H1 (cell line): ENCODE results near the gene MYOD1. TPM values are rescaled to one million over a fixed set of nuclear protein-coding genes. Genes with fewer than 3 reads are reported as not detected.

Experiments used
- CTCF ChIA-PET: fragments of 300-600 bp; sonication (Branson Sonifier 250); formaldehyde crosslinking; loops from one replicate; lab custom pipeline; 2021; ENCODE audit not compliant: partially characterized antibody; lab: Charles Lee
- POLR2A ChIA-PET: fragments of 300-600 bp; sonication (Branson Sonifier 250); formaldehyde crosslinking; loops from one replicate; lab custom pipeline; 2021; ENCODE audit warnings: inconsistent platforms; ENCODE audit not compliant: partially characterized antibody; lab: Charles Lee
- DNase-seq, 2 experiments: peaks; one replicate each; pipeline versions ENCODE4 v3.0.0 to v3.0.0-alpha.2; 2010 to 2022; ENCODE audit warnings: low spot score in 2 of 2, low read depth in 1 of 2, mixed read lengths in 1 of 2
- FAIRE-seq: peaks from 2 replicates; lab custom pipeline; 2011; peaks lifted over from hg19 to GRCh38; lab: Jason Lieb, UNC
- H2AFZ ChIP-seq: 2 replicates; pipeline ENCODE4 v1.8.1; 2012; ENCODE audit warnings: low read length, inconsistent platforms
- H2AK5ac ChIP-seq: 2 replicates; pipeline ENCODE4 v1.6.1; 2013; ENCODE audit warnings: low read depth, low read length
- H2BK120ac ChIP-seq: replicated peaks from 2 replicates; pipeline ENCODE3; 2013; ENCODE audit warnings: low read depth, low read length, inconsistent platforms
- H2BK12ac ChIP-seq: 2 replicates; pipeline ENCODE4 v1.6.1; 2013; ENCODE audit warnings: low read depth, low read length
- H2BK15ac ChIP-seq: 2 replicates; pipeline ENCODE4 v1.6.1; 2013; ENCODE audit warnings: low read length
- H2BK20ac ChIP-seq: 2 replicates; pipeline ENCODE4 v1.6.1; 2013; ENCODE audit warnings: low read length
- H2BK5ac ChIP-seq: 2 replicates; pipeline ENCODE4 v1.6.1; 2013; ENCODE audit warnings: low read depth, low read length
- H3K14ac ChIP-seq: 2 replicates; pipeline ENCODE4 v1.6.1; 2013; ENCODE audit warnings: inconsistent platforms; ENCODE audit not compliant: insufficient read length
- H3K18ac ChIP-seq: 2 replicates; pipeline ENCODE4 v1.6.1; 2013; ENCODE audit warnings: low read length; ENCODE audit errors: extremely low read depth
- H3K23ac ChIP-seq: 2 replicates; pipeline ENCODE4 v1.6.1; 2013; ENCODE audit warnings: inconsistent platforms; ENCODE audit not compliant: insufficient read length
- H3K23me2 ChIP-seq: 2 replicates; pipeline ENCODE4 v1.6.1; 2013; ENCODE audit warnings: low read depth, low read length
- H3K27ac ChIP-seq: 2 replicates; pipeline ENCODE4 v1.6.1; 2011; ENCODE audit warnings: low read depth, low read length, inconsistent platforms
- H3K27me3 ChIP-seq, 4 experiments: replicated peaks in 1 of 4; 1 replicate in 1 of 4; 2 replicates in 3 of 4; pipeline versions ENCODE4 v1.6.1 to v1.8.1; 2011 to 2013; ENCODE audit warnings: low read length in 3 of 4, mild to moderate bottlenecking in 3 of 4, inconsistent platforms in 2 of 4, mixed read lengths in 2 of 4, moderate library complexity in 1 of 4; ENCODE audit not compliant: control insufficient read depth in 3 of 4, insufficient read depth in 3 of 4; ENCODE audit errors: extremely low read depth in 1 of 4
- H3K36me3 ChIP-seq, 4 experiments: 2 replicates each; pipeline versions ENCODE4 v1.6.1 to v1.8.1; 2011 to 2013; ENCODE audit warnings: mild to moderate bottlenecking in 4 of 4, low read length in 3 of 4, moderate library complexity in 2 of 4, control low read depth in 1 of 4, inconsistent platforms in 1 of 4; ENCODE audit not compliant: insufficient read depth in 4 of 4, control insufficient read depth in 2 of 4
- H3K4ac ChIP-seq: replicated peaks from 2 replicates; pipeline ENCODE3; 2013; ENCODE audit warnings: low read length, low read depth, mixed read lengths, inconsistent platforms; ENCODE audit not compliant: insufficient read length
- H3K4me1 ChIP-seq, 4 experiments: replicated peaks in 1 of 4; 1 replicate in 1 of 4; 2 replicates in 3 of 4; pipeline versions ENCODE4 v1.6.1 to v1.8.1; 2011 to 2013; ENCODE audit warnings: low read length in 3 of 4, inconsistent platforms in 2 of 4, mixed read lengths in 1 of 4; ENCODE audit not compliant: insufficient read depth in 4 of 4, control insufficient read depth in 3 of 4
- H3K4me2 ChIP-seq, 2 experiments: 2 replicates each; pipeline versions ENCODE4 v1.6.1 to v1.8.1; 2011 to 2013; ENCODE audit warnings: low read depth in 2 of 2, low read length in 2 of 2, control low read depth in 1 of 2, inconsistent platforms in 1 of 2, mild to moderate bottlenecking in 1 of 2; ENCODE audit not compliant: insufficient read depth in 1 of 2
- H3K4me3 ChIP-seq, 4 experiments: fragments of 200-600, 300-600 bp in 1 of 4; sonication (generic), shearing (Covaris generic), sonication (Bioruptor Twin) in 1 of 4; 2 replicates each; pipeline versions ENCODE4 v1.5.1 to v1.8.1; 2011 to 2016; ENCODE audit warnings: low read length in 4 of 4, low read depth in 3 of 4, control low read depth in 2 of 4, inconsistent platforms in 2 of 4, mild to moderate bottlenecking in 2 of 4, mixed read lengths in 1 of 4, moderate library complexity in 1 of 4; ENCODE audit not compliant: insufficient read depth in 2 of 4; ENCODE audit errors: extremely low read depth in 1 of 4
- H3K56ac ChIP-seq: replicated peaks from 2 replicates; pipeline ENCODE3; 2013; ENCODE audit warnings: low read depth, mild to moderate bottlenecking, mixed read lengths, low read length, inconsistent platforms; ENCODE audit not compliant: insufficient read length
- H3K79me1 ChIP-seq: 2 replicates; pipeline ENCODE4 v1.6.1; 2013; ENCODE audit warnings: low read depth, low read length, control low read depth
- H3K79me2 ChIP-seq, 2 experiments: 2 replicates each; pipeline versions ENCODE4 v1.6.1 to v1.8.1; 2012 to 2013; ENCODE audit warnings: low read length in 2 of 2, mild to moderate bottlenecking in 2 of 2, inconsistent platforms in 1 of 2; ENCODE audit not compliant: insufficient read depth in 2 of 2, control insufficient read depth in 1 of 2
- H3K9ac ChIP-seq, 4 experiments: replicated peaks in 1 of 4; 1 replicate in 1 of 4; 2 replicates in 3 of 4; pipeline versions ENCODE4 v1.6.1 to v1.8.1; 2011 to 2013; ENCODE audit warnings: low read depth in 3 of 4, low read length in 3 of 4, control low read depth in 2 of 4, mild to moderate bottlenecking in 2 of 4, moderate library complexity in 2 of 4, inconsistent platforms in 1 of 4; ENCODE audit errors: extremely low read depth in 1 of 4
- H3K9me3 ChIP-seq, 2 experiments: 2 replicates each; pipeline versions ENCODE4 v1.6.1 to v1.8.1; 2012 to 2013; ENCODE audit warnings: mild to moderate bottlenecking in 2 of 2, moderate library complexity in 2 of 2, control low read depth in 1 of 2, inconsistent platforms in 1 of 2, low read depth in 1 of 2, low read length in 1 of 2, mixed read lengths in 1 of 2; ENCODE audit not compliant: insufficient read depth in 2 of 2
- H4K20me1 ChIP-seq, 2 experiments: replicated peaks in 1 of 2; 2 replicates each; pipeline versions ENCODE3 to v1.8.1; 2011 to 2013; ENCODE audit warnings: inconsistent platforms in 2 of 2, low read length in 2 of 2, mild to moderate bottlenecking in 1 of 2; ENCODE audit not compliant: insufficient read depth in 2 of 2, control insufficient read depth in 1 of 2
- H4K5ac ChIP-seq: 2 replicates; pipeline ENCODE4 v1.6.1; 2013; ENCODE audit warnings: low read length, low read depth, mixed read lengths, inconsistent platforms; ENCODE audit not compliant: insufficient read length
- H4K8ac ChIP-seq: 2 replicates; pipeline ENCODE4 v1.8.0; 2013; ENCODE audit warnings: mild to moderate bottlenecking, moderate library complexity, low read length, inconsistent platforms; ENCODE audit not compliant: insufficient read depth; ENCODE audit errors: extremely low read depth
- H4K91ac ChIP-seq: replicated peaks from 2 replicates; pipeline ENCODE3; 2013; ENCODE audit warnings: low read length, mixed read lengths, inconsistent platforms; ENCODE audit not compliant: insufficient read length
- ATF3 ChIP-seq: IDR thresholded peaks from 2 replicates; pipeline ENCODE4 v1.6.1; 2011; ENCODE audit warnings: low read depth, mild to moderate bottlenecking, low read length; ENCODE audit not compliant: insufficient read depth
- BACH1 ChIP-seq: IDR thresholded peaks from 2 replicates; pipeline ENCODE4 v1.6.1; 2012; ENCODE audit warnings: low read length, improper control_type of control experiment
- CREB1 ChIP-seq: IDR thresholded peaks from 2 replicates; pipeline ENCODE4 v1.6.1; 2012; ENCODE audit warnings: inconsistent platforms
- EGR1 ChIP-seq: IDR thresholded peaks from 2 replicates; pipeline ENCODE4 v1.6.1; 2011; ENCODE audit warnings: low read depth, low read length, borderline replicate concordance
- EP300 ChIP-seq, 2 experiments: IDR thresholded peaks; 1 replicate in 1 of 2; 2 replicates in 1 of 2; pipeline ENCODE4 v1.6.1; 2011 to 2012; ENCODE audit warnings: low read depth in 2 of 2, low read length in 2 of 2, mild to moderate bottlenecking in 2 of 2, borderline replicate concordance in 1 of 2, inconsistent platforms in 1 of 2, moderate library complexity in 1 of 2
- GABPA ChIP-seq: IDR thresholded peaks from 2 replicates; pipeline ENCODE4 v1.6.1; 2011; ENCODE audit warnings: mild to moderate bottlenecking, low read length, moderate library complexity, borderline replicate concordance; ENCODE audit not compliant: insufficient read depth
- POLR2A ChIP-seq, 2 experiments: IDR thresholded peaks; 1 replicate in 1 of 2; 2 replicates in 1 of 2; pipeline ENCODE4 v1.6.1; 2011; ENCODE audit warnings: low read depth in 2 of 2, low read length in 2 of 2, mild to moderate bottlenecking in 2 of 2; ENCODE audit errors: control extremely low read depth in 1 of 2
- RAD21 ChIP-seq, 2 experiments: IDR thresholded peaks in 1 of 2; conservative IDR thresholded peaks in 1 of 2; 2 replicates each; pipeline ENCODE4 v1.6.1; 2011; ENCODE audit warnings: low read depth in 2 of 2, low read length in 2 of 2, improper control_type of control experiment in 1 of 2, inconsistent platforms in 1 of 2, mild to moderate bottlenecking in 1 of 2, moderate library complexity in 1 of 2
- RNF2 ChIP-seq: fragments of 200-900, 300-1000 bp; sonication (generic); IDR thresholded peaks from 2 replicates; pipeline ENCODE4 v1.7.1; 2016; ENCODE audit warnings: borderline replicate concordance, low read depth, mild to moderate bottlenecking, antibody characterized with exemption, low read length; ENCODE audit not compliant: poor library complexity, severe bottlenecking; ENCODE audit errors: missing control alignments
- TAF7 ChIP-seq: optimal IDR thresholded peaks from 2 replicates; pipeline ENCODE3; 2011; ENCODE audit warnings: low read depth, mild to moderate bottlenecking, inconsistent platforms, low read length, moderate library complexity, borderline replicate concordance
- YY1 ChIP-seq: IDR thresholded peaks from 2 replicates; pipeline ENCODE4 v1.6.1; 2011; ENCODE audit warnings: low read depth, mild to moderate bottlenecking, low read length
- WGBS, 2 experiments: shearing (Covaris generic) in 1 of 2; methylation state at CpG; one replicate each; pipeline versions ENCODE4 v1.1.6 to v1.1.7; 2013 to 2015; ENCODE audit warnings: low lambda C conversion rate in 2 of 2, mixed read lengths in 2 of 2, inconsistent platforms in 1 of 2, low coverage in 1 of 2, missing lambda C conversion rate in 1 of 2; ENCODE audit not compliant: insufficient replicate concordance in 2 of 2, insufficient coverage in 1 of 2, insufficient read length in 1 of 2; ENCODE audit errors: extremely low coverage in 1 of 2, missing lambda C conversion rate in 1 of 2; 5-methylcytosine and 5-hydroxymethylcytosine counted together
- polyA plus RNA-seq, 7 experiments: library from polyadenylated mRNA; depleted of rRNA in 3 of 7; stranded (reverse) in 5 of 7; unstranded in 2 of 7; fragments of >200 nt in 5 of 7; fragments of 200-250 nt in 2 of 7; gene quantifications; 1 replicate in 5 of 7; 2 replicates in 1 of 7; 4 replicates in 1 of 7; pipeline versions ENCODE4 v1.2.1 to v1.2.3, GENCODE V29; 2011 to 2013; ENCODE audit warnings: missing spikeins in 2 of 7, mixed read lengths in 2 of 7
- total RNA-seq: library from RNA; stranded (reverse); fragmentation: NEBNext Ultra II Directional; extraction: Animal tissue kit (Norgen Biotek cat#: 25700); gene quantifications from 2 replicates; pipeline ENCODE4 v1.2.1, GENCODE V29; 2021

MYOD1 gene
- total and polyA plus RNA-seq, 2 of the 8 experiments (the other 6 are each of a cell fraction or from before 2014, with no cell fraction given), result not detected

GRCh38 chr11:17697175-17697949 is 22.0 kb upstream of the MYOD1 start:
- no peak overlapping the region for H3K23ac ChIP-seq
- H3K27me3 ChIP-seq, result peaks cover 5 to 33% (median 28%) of the 10 kb centered on the region in 4 experiments
- CTCF ChIA-PET, result interaction anchor here (0.6 to 3.1 kb wide), 7 partner anchors 17 to 143 kb away, joined by 3 to 11 read pairs (median 3); no protein-coding TSS in a partner anchor
- no peak overlapping the region for H3K9ac ChIP-seq
- H2BK12ac ChIP-seq, result no peak overlapping the region
- H4K91ac ChIP-seq, result no peak overlapping the region
- H4K20me1 ChIP-seq, result peaks cover 0 to 2% of the 10 kb centered on the region in 2 experiments
- H2BK20ac ChIP-seq, result no peak overlapping the region
- no peak overlapping the region for H3K4me2 ChIP-seq
- H2AK5ac ChIP-seq, result no peak overlapping the region
- no peak overlapping the region for H3K18ac ChIP-seq
- no peak overlapping the region for H4K8ac ChIP-seq
- no peak overlapping the region for H2BK5ac ChIP-seq
- no peak overlapping the region for H4K5ac ChIP-seq
- no peaks in the 10 kb centered on the region for H3K9me3 ChIP-seq
- H3K79me2 ChIP-seq, result no peaks in the 10 kb centered on the region
- FAIRE-seq (no peak), DNase-seq (no peak)
- WGBS, 2 experiments, result 70% methylated on average over 6 of the region's 6 CpGs; no CpG with 5 or more reads in 1 of the 2 experiments
- no peaks in the 10 kb centered on the region; a peak in 1 of 7 replicates for H3K4me1 ChIP-seq
- POLR2A ChIA-PET, result no interaction called here
- H2AFZ ChIP-seq, result no peak overlapping the region
- no peak overlapping the region for H3K14ac ChIP-seq
- H3K4ac ChIP-seq, result no peak overlapping the region
- no peaks in the 10 kb centered on the region for H3K79me1 ChIP-seq
- H2BK120ac ChIP-seq, result no peak overlapping the region
- no peaks in the 10 kb centered on the region for H3K36me3 ChIP-seq
- no peak overlapping the region for H3K27ac ChIP-seq
- H2BK15ac ChIP-seq, result no peak overlapping the region
- H3K4me3 ChIP-seq, result no peak overlapping the region
- H3K23me2 ChIP-seq, result no peaks in the 10 kb centered on the region; the same call in 1 of the 2 replicates
- H3K56ac ChIP-seq, result no peak overlapping the region
- TF ChIP-seq EGR1 (no peak), TAF7 (no peak), RNF2 (no peak), ATF3 (no peak), YY1 (no peak), CREB1 (no peak), POLR2A (IDR thresholded peaks at IDR 0.05; ENCODE audit: control extremely low read depth in 1 of 2, low read depth in 2 of 2, low read length in 2 of 2) (no peak), RAD21 (IDR thresholded peaks at IDR 0.05 in 1 of 2, conservative IDR thresholded peaks at IDR 0.05 in 1 of 2; ENCODE audit: low read depth in 2 of 2, low read length in 2 of 2) (no peak), EP300 (IDR thresholded peaks at IDR 0.05; ENCODE audit: borderline replicate concordance in 1 of 2, low read depth in 2 of 2, low read length in 2 of 2) (no peak), GABPA (no peak), BACH1 (no peak)
